GM21526 (cell line): ENCODE results near the gene POLG2.

Source experiments
- ATAC-seq: cut with Tn5 transposase; IDR thresholded peaks from one replicate; pipeline ENCODE4 v1.9.1; 2021; ENCODE audit warnings: moderate library complexity; ENCODE audit not compliant: unreplicated experiment, low FRiP score

POLG2 gene

GRCh38 chr17:64496786-64497564, at the start of gene POLG2:
Gene POLG2, minus strand, starts transcription at chr17:64497054. Its CDS starts 86 bp downstream, at chr17:64496968.
- ATAC-seq, result peak; percentile 59

GRCh38 chr17:64544742-64545141, 47.9 kb upstream of the POLG2 start:
- no peak for ATAC-seq

- no peak for ATAC-seq
Observed at GRCh38 chr17:64540118-64540776, 43.4 kb upstream of the POLG2 start.

GRCh38 chr17:64538508-64539130, 41.8 kb upstream of the POLG2 start:
- no peak for ATAC-seq

GRCh38 chr17:64537488-64537887, 40.6 kb upstream of the POLG2 start:
- ATAC-seq, result no peak

- no peak for ATAC-seq
Observed at GRCh38 chr17:64536913-64537312, 40.1 kb upstream of the POLG2 start.

- no peak for ATAC-seq
Observed at GRCh38 chr17:64535357-64535756, 38.5 kb upstream of the POLG2 start.

- no peak for ATAC-seq
Observed at GRCh38 chr17:64534187-64534586, 37.3 kb upstream of the POLG2 start.

- no peak for ATAC-seq
Observed at GRCh38 chr17:64533784-64534183, 36.9 kb upstream of the POLG2 start.

- no peak for ATAC-seq
Observed at GRCh38 chr17:64532409-64532808, 35.6 kb upstream of the POLG2 start.

GRCh38 chr17:64531955-64532371, 35.1 kb upstream of the POLG2 start:
- ATAC-seq, result no peak

- no peak for ATAC-seq
Observed at GRCh38 chr17:64529221-64529620, 32.4 kb upstream of the POLG2 start.

GRCh38 chr17:64527914-64528313, 31.1 kb upstream of the POLG2 start:
- no peak for ATAC-seq

- ATAC-seq, result no peak
Observed at GRCh38 chr17:64520359-64520758, 23.5 kb upstream of the POLG2 start.

GRCh38 chr17:64519601-64520000, 22.7 kb upstream of the POLG2 start:
- ATAC-seq, result no peak

- no peak for ATAC-seq
Observed at GRCh38 chr17:64515829-64516228, 19.0 kb upstream of the POLG2 start.

- no peak for ATAC-seq
Observed at GRCh38 chr17:64515419-64515818, 18.6 kb upstream of the POLG2 start.

GRCh38 chr17:64509179-64509578, 12.3 kb upstream of the POLG2 start:
- no peak for ATAC-seq

- ATAC-seq, result no peak
Observed at GRCh38 chr17:64508683-64509082, 11.8 kb upstream of the POLG2 start.

- ATAC-seq, result peak; percentile 17
Observed at GRCh38 chr17:64507413-64507782, 10.5 kb upstream of the POLG2 start.

GRCh38 chr17:64506576-64507412, 9.9 kb upstream of the POLG2 start, which contains the start of gene CEP95:
Gene CEP95, plus strand, starts transcription at chr17:64506977. Its CDS starts 121 bp downstream, at chr17:64507098.
- ATAC-seq, result peak; percentile 57
